ENCODE results near the gene CFAP206.
"Not testable (repeated sequence)": the region's sequence is repeated elsewhere in the genome, so short reads cannot be mapped to it uniquely, and the experiment has no call there.

Gene CFAP206

GRCh38 chr6:87419266-87419665, 11.5 kb downstream of the CFAP206 start:
- no peak for DNase-seq (ENCODE audit: extremely low read depth in 1 of 2, low read depth in 1 of 2)

DNA sequence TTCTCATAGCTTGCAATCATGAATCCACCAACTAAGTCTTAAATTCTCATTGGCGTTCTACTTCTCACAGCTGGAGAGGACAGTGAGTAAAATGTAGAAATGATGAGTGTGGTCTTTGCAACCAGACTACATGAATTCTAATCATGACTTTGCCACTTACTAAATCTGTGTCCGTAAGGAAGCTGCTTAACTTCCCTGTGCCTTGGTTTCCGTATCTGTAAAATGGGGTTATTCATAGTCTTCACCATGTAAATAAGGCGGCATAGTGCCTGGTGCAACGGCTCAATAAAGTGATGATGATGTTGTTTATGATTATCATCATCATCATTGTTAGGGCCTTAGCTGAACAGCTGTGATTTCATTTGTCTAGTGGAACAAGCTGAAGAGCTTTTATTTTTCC, 12.6 kb downstream of the CFAP206 start:
- DNase-seq (ENCODE audit: extremely low read depth in 1 of 2, low read depth in 1 of 2), result no peak

DNA sequence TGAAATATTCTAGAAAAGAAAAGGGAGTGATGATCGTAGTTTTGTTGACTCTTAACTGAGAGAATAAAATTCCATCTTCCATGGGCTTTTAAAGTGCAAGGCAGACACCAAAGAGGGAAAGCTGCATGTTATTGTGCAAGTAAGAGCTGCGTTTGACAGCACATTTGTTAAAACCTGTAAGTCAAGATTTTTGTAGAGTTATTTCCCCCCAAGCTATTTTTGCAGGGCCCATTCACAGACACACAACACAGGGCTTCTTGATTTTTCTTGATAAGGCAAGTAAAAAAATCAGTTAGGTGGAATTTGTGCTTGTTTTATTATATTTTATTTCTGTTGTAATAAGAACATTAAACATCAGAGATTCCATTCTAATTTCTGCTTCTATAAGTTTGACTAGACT, 13.8 kb downstream of the CFAP206 start:
- no peak for DNase-seq (ENCODE audit: extremely low read depth in 1 of 2, low read depth in 1 of 2)

DNA sequence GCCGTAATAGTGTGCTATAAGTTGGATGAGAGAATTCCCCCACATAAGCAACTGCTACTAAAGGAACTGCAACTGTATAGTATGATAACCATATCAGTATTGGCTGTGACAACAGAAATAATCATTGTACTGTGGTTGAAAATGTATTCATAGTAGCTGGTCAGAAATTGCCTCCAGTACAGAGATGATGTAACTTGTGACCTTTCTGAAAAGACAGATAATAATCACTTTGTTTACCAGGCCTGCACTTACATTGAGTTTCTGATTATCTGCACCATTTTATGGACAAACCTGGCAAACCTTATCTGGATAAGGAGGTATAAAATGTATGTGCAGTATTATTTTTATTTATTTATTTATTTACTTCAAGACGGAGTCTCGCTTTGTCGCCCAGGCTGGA, 19.0 kb downstream of the CFAP206 start:
- no peak for DNase-seq (ENCODE audit: extremely low read depth in 1 of 2, low read depth in 1 of 2)

GRCh38 chr6:87430499-87430898, 22.7 kb downstream of the CFAP206 start:
- no peak for DNase-seq (ENCODE audit: extremely low read depth in 1 of 2, low read depth in 1 of 2)

DNA sequence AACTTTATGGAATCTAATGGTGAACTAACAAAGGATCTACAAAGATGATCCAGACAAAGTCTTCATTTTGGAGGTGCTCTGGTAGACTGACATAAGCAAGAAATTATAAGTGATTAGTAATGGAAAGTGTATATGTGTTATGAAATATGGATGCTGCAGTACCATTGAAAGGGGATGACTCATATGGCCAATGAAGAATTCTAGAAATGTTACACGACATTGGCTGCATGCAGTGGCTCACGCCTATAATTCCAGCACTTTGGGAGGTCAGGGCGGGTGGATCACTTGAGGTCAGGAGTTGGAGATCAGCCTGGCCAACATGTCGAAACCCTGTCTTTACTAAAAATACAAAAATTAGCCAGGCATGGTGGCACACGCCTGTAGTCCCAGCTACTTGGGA, 23.5 kb downstream of the CFAP206 start:
- no peak for DNase-seq (ENCODE audit: extremely low read depth in 1 of 2, low read depth in 1 of 2)

GRCh38 chr6:87436435-87436834, 28.7 kb downstream of the CFAP206 start:
- peak; percentile 6 to 22 for DNase-seq (ENCODE audit: extremely low read depth in 1 of 2, low read depth in 1 of 2)

DNA sequence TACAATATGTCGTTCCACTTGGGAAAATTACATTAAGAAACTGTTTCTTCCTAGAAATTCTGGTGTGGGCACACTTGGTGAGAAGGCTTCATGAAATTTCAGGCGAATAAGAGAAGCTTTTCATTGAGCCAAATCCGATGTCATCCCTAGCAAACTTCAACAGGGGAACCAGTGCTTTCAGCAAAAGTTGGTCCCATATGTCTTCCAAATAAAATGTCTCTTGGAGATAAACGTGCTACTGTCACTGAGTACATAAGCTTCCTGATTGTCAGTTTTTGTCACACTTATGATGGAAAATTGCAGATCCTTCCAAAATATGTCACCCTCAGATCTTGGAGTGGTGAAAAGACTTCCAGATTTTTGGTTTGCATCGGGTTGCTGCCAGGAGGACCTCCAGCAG, 33.9 kb downstream of the CFAP206 start:
- no peak for DNase-seq (ENCODE audit: extremely low read depth in 1 of 2, low read depth in 1 of 2)

DNA sequence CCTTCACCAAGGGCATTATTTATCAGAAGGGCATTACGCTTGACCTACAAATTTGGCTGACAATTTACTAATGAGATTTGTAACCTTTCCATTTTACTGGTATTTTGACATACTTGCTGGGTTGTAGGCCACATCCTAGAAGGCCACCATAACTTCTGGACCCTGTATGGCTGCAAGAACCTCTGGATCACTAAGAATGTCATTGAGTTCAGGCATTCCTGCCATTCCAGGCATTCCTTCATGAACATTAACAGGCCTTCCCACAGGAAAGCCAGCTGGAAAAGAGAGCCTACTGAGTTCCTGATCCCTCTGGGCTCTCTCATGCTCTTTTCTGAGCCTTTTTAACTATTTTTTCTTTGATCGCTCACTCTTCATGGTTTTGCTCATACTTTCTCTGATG, 36.6 kb downstream of the CFAP206 start:
- DNase-seq (ENCODE audit: extremely low read depth in 1 of 2, low read depth in 1 of 2), result no peak

DNA sequence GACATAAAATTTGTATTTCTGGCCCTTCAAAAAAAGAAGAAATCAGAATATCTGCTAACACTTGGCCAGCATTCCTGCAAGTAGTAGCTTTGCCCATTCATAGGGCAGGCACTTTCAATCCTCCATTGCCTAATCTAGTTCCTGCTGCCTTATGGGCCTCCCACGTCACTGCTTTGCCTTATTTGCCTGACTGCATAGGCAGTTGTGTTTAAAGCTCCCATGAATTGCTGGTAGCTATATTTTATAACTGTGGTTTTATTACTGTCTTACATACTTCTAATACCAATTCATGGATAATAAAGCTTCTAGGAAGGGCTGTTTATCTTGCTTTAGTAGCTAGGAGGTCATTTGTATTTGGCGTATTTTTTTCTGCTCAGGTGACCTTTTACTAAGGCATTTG, 57.3 kb downstream of the CFAP206 start:
- no peak for DNase-seq (ENCODE audit: extremely low read depth in 1 of 2, low read depth in 1 of 2)

- DNase-seq (ENCODE audit: extremely low read depth in 1 of 2, low read depth in 1 of 2), result peak; percentile 52 to 77
Observed at GRCh38 chr6:87472525-87473418, 65.0 kb downstream of the CFAP206 start, which contains the start of gene SLC35A1. Gene SLC35A1, plus strand, starts transcription at chr6:87472974. Its CDS starts 30 bp downstream, at chr6:87473004.

- DNase-seq (ENCODE audit: extremely low read depth in 1 of 2, low read depth in 1 of 2), result peak in 1 of 2 donors; percentile 16
Observed at GRCh38 chr6:87473419-87473903, 65.7 kb downstream of the CFAP206 start.

DNA sequence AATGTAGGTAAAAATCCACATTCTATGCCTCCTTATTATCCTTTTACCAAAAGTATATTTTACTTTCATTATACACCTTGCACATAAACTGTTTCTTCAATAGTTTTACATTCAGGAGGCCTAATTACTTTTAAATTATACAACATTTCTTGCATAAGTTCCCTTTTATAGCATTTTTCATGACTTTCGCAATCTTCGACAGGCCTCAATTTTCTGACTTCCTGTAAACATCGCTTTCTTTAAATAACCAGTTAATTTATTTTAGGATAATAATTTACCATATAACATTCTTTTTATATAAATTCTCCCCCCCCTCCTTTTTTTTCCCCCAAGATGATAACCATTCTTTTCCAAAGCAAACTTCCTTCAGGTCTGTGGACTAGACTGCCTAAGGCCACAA, 74.2 kb downstream of the CFAP206 start:
- no peak for DNase-seq (ENCODE audit: extremely low read depth in 1 of 2, low read depth in 1 of 2)

- DNase-seq (ENCODE audit: extremely low read depth in 1 of 2, low read depth in 1 of 2), result no peak
Observed at GRCh38 chr6:87482366-87482765, 74.6 kb downstream of the CFAP206 start.

DNA sequence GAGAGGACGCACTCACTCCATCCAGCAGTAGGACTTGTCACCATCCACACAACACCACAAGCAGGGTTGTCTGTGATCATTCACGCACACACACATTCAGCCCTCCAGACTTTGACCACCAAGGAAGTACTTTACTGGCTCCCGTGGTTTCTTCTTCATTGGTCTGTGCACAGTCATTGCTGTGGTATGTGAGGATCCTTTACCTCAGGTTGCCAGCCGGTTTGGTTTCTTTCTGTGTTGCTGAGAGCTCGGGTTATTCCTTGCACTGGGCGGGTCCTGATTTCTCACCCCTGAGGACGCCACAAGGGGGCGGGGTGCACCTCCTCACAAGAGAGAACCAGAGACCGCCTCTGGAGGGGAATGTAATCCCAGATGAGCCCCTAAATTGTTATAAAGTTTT, 76.2 kb downstream of the CFAP206 start:
- DNase-seq (ENCODE audit: extremely low read depth in 1 of 2, low read depth in 1 of 2), result no peak

GRCh38 chr6:87484491-87484890, 76.7 kb downstream of the CFAP206 start:
- DNase-seq (ENCODE audit: extremely low read depth in 1 of 2, low read depth in 1 of 2), result no peak

DNA sequence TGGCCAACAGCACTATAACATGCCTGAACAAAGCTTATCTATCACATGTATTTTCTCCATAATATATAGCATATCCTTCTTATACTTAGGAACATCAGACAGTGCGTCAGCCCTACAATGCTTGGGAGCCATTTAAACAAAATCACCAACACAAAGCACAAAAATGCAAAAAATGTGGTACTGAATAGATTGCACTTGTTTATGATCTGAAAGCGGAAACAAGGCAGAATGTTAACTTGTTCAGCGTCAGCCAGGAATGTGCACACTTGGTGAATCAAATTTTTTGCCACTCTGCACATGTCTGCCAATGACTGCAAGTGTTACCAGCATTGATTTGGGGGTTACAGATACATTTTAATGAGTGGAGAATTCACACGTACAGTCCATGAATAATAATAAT, 79.8 kb downstream of the CFAP206 start:
- no peak for DNase-seq (ENCODE audit: extremely low read depth in 1 of 2, low read depth in 1 of 2)

GRCh38 chr6:87489326-87489725, 81.6 kb downstream of the CFAP206 start:
- DNase-seq (ENCODE audit: extremely low read depth in 1 of 2, low read depth in 1 of 2), result not testable (repeated sequence)

- DNase-seq (ENCODE audit: extremely low read depth in 1 of 2, low read depth in 1 of 2), result no peak
Observed at GRCh38 chr6:87494761-87495422, 87.1 kb downstream of the CFAP206 start.

GRCh38 chr6:87498048-87498447, 90.3 kb downstream of the CFAP206 start:
- no peak for DNase-seq (ENCODE audit: extremely low read depth in 1 of 2, low read depth in 1 of 2)

DNA sequence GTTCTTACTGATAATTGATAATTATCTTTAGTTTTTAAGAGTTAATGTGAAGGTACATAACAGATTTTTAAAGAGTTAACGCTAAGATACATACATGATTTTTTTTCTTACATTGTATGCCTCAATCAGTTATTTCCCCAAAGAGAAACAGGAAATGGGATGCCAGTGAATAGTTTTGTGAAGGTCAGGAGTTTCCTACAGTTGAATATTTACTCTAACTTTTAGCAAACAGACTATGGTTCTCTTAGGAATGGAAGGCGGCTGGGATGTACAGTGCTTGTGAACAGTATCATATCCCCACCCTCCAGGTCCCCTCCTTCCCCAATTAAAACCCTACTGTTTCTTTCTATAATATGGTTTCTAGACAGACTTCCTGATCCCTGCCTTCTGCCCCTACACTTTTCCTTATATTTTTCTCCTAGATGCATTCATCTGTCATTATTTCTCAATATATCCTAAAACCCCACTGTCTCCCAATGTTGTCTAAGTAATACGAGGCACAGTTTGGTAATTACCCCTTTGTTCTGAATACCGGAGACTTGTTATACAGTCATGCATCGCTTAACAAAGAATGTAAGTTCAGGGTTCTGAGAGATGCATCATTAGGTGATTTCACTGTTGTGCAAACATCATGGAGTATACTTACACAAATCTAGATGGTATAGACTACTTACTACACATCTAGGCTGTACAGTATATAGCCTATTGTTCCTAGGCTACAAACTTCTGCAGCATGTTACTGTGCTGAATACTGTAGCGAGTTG, 94.2 kb downstream of the CFAP206 start:
- no peak for DNase-seq (ENCODE audit: extremely low read depth in 1 of 2, low read depth in 1 of 2)

Measured in activated CD8-positive, alpha-beta memory T cell treated with anti-CD3 and anti-CD28 coated beads for 1 hour (primary cell).